Omental fat pad (tissue), 4 donors: ENCODE results near the gene LBHD1. TPM values are rescaled to one million over a fixed set of nuclear protein-coding genes. Genes with fewer than 3 reads are reported as not detected.
"Not testable (repeated sequence)": the region's sequence is repeated elsewhere in the genome, so short reads cannot be mapped to it uniquely, and the experiment has no call there.

ENCODE experiments used
- ATAC-seq: fragments of 150-250 bp; one replicate; pipeline ENCODE4 v1.9.1; 2016; ENCODE audit warnings: mild to moderate bottlenecking, moderate library complexity; ENCODE audit not compliant: low FRiP score
- DNase-seq: peaks from one replicate; pipeline ENCODE4 v3.0.0-alpha.2; 2019; ENCODE audit warnings: low spot score
- CTCF ChIP-seq, 3 donors: fragments of 450-650 bp; IDR thresholded peaks; one replicate each; pipeline ENCODE4 v1.5.1; 2016 to 2017; ENCODE audit warnings: antibody characterized with exemption in 3 of 3, mild to moderate bottlenecking in 3 of 3, moderate library complexity in 2 of 3
- total RNA-seq, 4 donors: library from RNA; depleted of rRNA; stranded (reverse); fragments of >200 nt; gene quantifications; one replicate each; pipeline ENCODE4 v1.1.0, GENCODE V29; 2016

The LBHD1 gene
- total RNA-seq, 4 donors from 2014 or later: 3.0 to 6.8 (median 5.7) TPM

- ATAC-seq: no peak
- no peak for TF ChIP-seq CTCF (IDR thresholded peaks at IDR 0.05)
- DNase-seq: no peak
These were observed 35.3 kb upstream of the LBHD1 start, which contains the start of the genes BSCL2 and GNG3 for GRCh38 chr11:62707277-62707861. TSS of gene BSCL2 (minus strand) at chr11:62707424. CDS start at chr11:62707195, 229 bp downstream. TSS of gene GNG3 (plus strand) at chr11:62707676. CDS start at chr11:62708296, 620 bp downstream.

GRCh38 chr11:62706850-62707247 is 34.8 kb upstream of the LBHD1 start:
- no peak for DNase-seq
- ATAC-seq: no peak
- no peak for TF ChIP-seq CTCF (IDR thresholded peaks at IDR 0.05)

DNA sequence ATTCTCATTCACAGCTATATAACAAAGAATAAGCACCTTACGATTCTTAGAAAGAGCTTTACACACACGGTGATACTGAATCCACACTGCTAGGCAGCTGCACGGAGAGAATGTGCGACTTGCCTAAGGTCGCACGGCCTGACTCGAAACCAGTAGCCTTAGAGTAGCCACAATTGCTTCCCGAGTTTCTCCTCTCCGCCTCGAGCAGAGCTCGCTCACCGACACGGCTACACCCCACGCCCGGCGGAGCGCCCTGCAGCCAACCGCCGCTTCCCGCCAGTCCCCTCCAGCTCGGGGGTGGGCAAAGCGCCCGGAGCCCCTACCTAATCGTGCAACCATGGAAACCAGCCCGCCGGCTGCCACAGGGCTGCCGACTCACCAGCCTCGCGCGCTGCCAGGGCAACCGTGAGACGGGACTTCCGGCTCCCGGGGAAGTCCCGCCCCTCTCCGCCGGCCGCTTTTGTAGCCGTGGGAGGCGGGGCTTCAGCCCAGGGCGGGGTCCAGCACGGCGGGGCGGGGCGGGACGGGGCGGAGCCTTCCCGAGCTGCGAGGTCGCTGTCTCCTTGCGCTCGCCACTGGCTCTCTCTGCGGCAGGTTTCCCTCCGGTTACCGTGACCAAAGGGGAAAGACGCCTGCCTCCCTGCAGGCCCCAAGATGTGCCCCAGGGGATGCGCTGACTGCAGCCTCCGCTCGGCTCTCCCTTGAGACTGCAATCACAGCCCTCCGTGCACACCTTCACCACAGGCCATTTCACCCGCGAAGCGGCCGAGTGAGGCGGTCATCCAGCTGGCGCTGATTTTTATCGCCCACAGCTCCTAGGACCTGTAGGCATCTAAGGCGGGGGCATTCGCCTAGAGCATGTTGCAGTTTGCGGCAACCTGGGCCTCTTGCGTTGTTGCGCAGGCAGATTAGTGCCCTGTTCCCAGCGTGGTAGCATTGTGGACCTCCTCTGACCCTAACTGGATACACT is 34.1 kb upstream of the LBHD1 start:
- TF ChIP-seq CTCF (IDR thresholded peaks at IDR 0.05): no peak
- ATAC-seq (peak; percentile 91), DNase-seq (peak; percentile 93)

DNA sequence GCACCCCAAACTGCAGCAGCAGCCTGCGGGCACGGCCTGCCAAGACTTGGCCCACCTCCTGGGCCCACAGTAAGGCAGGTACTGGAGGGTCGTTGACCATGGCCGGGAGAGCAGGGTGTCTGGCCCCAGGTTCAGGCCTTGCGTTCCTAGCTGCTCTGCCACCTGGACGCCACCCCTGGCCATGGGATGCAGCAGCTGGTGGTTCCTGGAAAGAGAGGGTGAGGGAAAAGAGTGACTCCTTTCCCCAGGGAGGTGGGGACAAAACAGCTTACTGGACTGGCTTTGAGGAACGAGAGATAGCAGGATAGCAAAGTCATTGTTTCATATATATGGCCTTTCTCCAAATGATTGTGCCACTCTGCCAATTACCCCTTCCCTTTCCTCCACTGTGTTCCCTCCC is 33.3 kb upstream of the LBHD1 start:
- ATAC-seq (no peak), DNase-seq (no peak)
- TF ChIP-seq CTCF (IDR thresholded peaks at IDR 0.05): no peak

DNA sequence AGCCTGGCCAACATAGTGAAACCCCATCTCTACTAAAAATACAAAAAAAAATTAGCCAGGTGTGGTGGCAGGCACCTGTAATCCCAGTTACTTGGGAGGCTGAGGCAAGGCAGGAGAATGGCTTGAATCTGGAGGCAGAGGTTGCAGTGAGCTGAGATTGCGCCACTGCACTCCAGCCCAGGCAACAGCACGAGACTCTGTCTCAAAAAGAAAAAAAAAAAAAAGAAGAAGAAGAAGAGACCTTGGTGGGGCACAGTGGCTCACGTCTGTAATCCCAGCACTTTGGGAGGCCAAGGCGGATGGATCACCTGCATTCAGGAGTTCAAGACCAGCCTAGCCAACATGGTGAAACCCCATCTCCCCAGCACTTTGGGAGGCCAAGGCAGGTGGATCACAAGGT is 31.9 kb upstream of the LBHD1 start:
- DNase-seq, ATAC-seq: not testable (repeated sequence)

DNA sequence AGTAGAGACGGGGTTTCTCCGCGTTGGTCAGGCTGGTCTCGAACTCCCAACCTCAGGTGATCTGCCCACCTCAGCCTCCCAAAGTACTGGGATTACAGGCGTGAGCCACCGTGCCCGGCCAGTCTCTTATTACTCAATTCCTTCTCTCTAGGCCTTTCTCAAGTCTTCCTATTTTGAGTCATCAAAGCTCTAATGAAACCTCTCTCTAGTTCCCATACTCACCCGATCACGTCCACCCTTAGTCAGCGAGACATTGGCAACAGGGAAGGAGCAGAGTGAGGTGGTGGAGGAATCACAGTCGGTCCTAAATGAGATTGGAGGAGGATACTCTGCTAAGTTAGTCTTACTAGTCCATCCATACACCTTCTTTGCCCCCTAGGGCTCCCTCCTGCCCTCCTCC is 30.2 kb upstream of the LBHD1 start:
- no peak for ATAC-seq

More for the DNA sequence above, 30.2 kb upstream of the LBHD1 start:
- no peak for TF ChIP-seq CTCF (IDR thresholded peaks at IDR 0.05)
- DNase-seq: no peak
